22Rv1 (cell line): ENCODE results near the gene TIGD7.

ENCODE experiments used
- CTCF ChIP-seq: fragments of 450-650 bp; IDR thresholded peaks from 2 replicates; pipeline ENCODE4 v1.5.1; 2017; ENCODE audit warnings: mild to moderate bottlenecking
- ZFX ChIP-seq: fragments of 450-650 bp; IDR thresholded peaks from 2 replicates; pipeline ENCODE4 v1.6.1; 2017; ENCODE audit warnings: antibody characterized with exemption, borderline replicate concordance

DNA sequence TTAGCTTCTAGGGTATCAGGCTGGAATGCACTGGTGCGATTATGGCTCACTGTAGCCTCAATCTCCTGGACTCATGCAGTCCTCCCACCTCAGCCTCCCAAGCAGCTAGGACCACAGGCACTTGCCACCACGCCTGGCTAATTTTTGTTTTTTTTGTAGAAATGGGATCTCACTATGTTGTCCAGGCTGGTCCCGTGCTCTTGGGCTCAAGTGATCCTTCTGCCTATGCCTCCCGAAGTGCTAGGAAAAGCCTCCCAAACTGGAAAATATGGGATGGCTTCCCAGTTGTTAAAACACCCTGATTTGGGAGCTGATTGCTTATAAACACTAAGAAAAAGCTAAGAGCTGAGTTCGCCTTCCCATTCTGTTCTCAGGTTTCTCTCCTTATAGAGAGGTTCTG lies 28.6 kb downstream of the TIGD7 start:
- TF ChIP-seq CTCF (no peak), ZFX (no peak)
